GM15510 (cell line): ENCODE data around the gene CCND2.

Source experiments
- POLR2A ChIP-seq: IDR thresholded peaks from 3 replicates; pipeline ENCODE4 v1.6.1; 2011; ENCODE audit warnings: borderline replicate concordance; ENCODE audit not compliant: insufficient read length; ENCODE audit errors: extremely low read depth

The CCND2 gene

GRCh38 chr12:4271717-4272423 lies 1.7 kb upstream of the CCND2 start:
- TF ChIP-seq POLR2A = peak; percentile 42

GRCh38 chr12:4272424-4273272 lies 914 bp upstream of the CCND2 start:
- peak; percentile 43 for TF ChIP-seq POLR2A

GRCh38 chr12:4273273-4273651 lies 300 bp upstream of the CCND2 start:
- TF ChIP-seq POLR2A = no peak

DNA sequence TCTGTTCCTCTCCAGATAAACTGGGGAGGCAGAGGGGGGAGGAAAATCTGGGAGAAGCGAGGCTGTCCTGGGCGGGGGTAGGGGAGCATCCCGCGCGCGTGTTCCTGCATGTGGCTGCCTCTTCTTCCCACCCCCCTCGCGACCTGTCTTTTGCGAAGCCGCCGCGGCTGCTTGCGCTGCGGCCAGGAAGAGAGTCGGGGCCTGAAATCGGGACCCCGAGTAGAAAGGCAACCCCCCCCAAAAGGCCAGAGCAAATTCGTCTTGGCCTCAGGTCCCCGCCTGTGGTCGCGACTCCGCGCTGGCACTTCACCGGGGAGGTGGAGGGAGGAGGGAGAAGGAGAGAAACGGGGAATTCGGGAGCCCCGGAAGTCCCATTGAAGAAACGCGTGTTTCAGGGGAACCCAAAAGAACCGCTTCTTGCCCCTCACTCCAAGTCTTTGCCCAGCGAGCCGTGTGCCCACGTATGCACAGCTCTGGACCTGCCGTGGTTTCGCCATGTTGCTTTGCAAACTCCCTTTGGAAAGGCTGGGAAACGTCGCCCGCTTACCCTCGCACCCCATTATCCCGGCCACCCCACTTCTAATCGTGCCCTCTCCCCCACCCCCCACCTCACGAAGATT lies 944 bp downstream of the CCND2 start:
- TF ChIP-seq POLR2A = no peak

DNA sequence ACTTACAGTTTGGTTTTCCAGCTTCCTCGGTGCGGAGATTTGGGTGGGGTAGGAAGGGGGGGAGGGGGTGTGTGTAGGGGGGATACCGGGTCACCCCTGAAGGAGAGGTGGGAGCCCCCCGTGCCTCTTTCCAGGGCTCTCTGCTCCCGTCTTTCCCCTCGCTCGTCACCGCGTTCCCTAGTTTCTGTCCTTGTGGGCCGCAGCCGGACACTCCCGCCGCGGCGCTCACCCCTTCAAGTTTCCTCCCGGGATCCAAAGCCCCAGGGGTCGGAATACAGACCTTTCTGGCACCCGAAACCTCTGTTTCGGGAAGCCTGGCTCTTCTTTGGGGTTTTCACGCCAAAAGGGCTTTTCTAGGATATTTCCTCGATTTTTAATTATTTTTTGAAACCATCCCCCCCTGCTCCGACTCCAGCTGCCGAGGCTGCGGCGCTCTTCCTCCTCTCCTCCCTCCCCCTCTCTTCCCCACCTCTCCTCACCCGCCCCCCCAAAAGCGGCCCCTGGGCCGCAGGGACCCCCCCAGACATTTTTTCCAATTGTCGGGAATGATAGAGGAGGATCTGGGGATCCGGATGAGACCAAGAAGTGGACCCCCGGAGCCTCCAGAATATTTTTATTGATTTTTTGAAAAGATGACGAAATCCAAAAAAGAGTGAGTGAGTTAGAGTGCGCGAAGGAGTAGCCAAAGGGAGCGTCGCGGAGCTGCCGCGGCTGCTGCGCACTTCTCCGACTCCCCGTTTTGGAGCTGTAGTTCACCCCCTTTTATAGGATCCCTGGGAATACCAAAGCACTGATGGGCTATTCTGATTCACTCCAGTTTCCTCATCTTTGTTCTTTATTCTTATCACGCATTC lies 1.7 kb downstream of the CCND2 start:
- TF ChIP-seq POLR2A = no peak

GRCh38 chr12:4275870-4276301 lies 2.3 kb downstream of the CCND2 start:
- no peak for TF ChIP-seq POLR2A

- peak; percentile 29 for TF ChIP-seq POLR2A
Measured at GRCh38 chr12:4276524-4277204, 3.1 kb downstream of the CCND2 start.

GRCh38 chr12:4277205-4277543 lies 3.6 kb downstream of the CCND2 start:
- TF ChIP-seq POLR2A = no peak

DNA sequence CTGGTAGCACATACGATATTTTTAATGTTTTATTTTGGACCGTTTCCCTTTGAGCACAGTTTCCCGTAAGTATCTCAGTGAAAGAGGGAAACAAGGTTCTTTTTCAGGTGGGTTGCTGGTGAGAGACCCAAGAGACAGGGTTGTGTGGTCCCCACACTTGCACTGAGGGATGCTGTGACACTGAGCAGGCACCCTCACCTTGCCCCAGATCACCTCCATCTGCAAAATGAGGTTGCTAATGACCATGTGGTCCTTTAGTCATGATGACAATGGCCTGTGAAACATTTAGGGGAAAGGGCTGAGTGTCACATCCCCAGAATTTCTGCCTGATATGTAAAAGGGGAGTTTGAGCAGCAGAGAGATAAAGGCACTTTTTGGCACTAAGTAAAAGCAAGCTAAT lies 4.3 kb downstream of the CCND2 start:
- no peak for TF ChIP-seq POLR2A

GRCh38 chr12:4278329-4279197 lies 5.0 kb downstream of the CCND2 start:
- no peak for TF ChIP-seq POLR2A

- TF ChIP-seq POLR2A = no peak
Measured at GRCh38 chr12:4279198-4279690, 5.7 kb downstream of the CCND2 start.

DNA sequence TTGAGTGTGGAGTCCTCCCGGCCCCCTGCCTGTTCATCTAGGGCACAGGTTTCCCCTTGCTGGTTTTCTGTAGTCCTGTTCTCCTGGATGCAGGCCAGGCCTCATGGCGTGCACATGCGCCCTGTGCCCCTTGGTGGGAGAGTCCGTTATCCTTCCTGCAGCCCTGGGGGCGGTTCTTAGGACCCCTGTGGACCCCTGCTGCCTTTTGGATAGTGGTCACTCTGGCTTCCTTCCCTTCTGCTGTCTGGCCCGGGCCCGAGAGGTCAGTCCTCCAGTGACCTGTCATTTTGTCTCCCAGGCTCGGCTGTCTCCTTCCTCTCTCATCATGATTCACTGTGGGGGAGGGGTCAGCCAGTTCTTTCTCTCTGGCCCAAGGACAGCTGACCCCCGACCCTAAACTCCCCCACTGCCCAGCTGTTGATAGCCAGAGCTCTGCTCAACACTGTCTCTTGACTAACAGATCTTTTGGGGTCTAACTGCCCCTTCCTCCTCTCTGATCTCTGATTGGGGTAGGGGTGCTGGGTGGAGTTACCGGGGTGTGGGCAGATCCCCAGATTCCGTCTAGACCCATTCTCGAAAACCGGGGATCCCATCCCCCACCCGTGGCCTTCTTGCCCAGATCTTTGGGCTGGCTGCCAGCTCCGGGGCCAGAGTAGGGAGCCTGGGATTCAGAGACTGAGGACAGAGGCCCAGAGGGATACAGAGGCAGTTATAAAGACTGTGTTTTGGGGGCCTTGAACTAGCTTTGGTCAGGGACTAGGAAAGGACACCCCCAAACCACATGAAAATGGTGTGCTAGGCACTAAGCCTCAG lies 7.0 kb downstream of the CCND2 start:
- no peak for TF ChIP-seq POLR2A
